Measurements from ENCODE around the gene SYMPK.

Gene SYMPK

DNA sequence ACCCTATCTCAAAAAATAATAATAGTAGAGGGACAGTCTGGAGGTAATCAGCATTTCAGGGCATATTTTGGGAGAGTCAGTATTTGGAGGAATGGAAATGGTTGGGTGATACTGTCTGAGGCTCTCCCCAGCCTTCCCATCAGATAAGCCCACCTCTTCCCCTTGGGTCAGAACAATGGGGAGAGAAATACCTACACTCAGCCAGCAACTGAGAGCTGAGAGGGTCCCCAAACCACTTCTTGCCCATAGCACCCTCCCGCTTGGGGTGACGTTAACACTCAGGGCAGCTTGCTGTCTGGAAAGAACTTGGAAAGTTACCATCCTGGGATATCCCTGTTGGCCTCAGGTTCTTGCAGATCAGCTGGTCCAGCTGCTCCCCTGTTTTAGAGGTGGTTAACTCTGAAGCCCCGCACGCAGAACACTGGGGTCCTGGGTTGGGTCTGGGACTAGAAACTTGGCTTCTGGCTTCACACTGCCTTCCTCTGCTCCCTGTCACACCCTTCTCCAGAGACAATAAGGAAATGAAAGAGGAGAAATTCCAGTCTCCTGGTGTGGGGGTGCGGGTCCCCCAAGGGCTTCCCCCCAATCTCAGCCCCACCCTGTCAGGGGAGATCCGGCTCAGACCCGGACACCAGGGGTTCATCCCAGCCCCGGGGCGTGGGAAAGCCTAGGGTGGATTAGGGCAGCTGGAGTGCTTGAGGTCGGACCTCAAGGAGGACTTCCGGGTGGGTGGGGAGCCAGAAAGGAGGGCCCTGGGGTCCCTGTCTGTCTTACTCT, 3.6 kb upstream of the SYMPK start:
- DNase-seq = no peak

DNA sequence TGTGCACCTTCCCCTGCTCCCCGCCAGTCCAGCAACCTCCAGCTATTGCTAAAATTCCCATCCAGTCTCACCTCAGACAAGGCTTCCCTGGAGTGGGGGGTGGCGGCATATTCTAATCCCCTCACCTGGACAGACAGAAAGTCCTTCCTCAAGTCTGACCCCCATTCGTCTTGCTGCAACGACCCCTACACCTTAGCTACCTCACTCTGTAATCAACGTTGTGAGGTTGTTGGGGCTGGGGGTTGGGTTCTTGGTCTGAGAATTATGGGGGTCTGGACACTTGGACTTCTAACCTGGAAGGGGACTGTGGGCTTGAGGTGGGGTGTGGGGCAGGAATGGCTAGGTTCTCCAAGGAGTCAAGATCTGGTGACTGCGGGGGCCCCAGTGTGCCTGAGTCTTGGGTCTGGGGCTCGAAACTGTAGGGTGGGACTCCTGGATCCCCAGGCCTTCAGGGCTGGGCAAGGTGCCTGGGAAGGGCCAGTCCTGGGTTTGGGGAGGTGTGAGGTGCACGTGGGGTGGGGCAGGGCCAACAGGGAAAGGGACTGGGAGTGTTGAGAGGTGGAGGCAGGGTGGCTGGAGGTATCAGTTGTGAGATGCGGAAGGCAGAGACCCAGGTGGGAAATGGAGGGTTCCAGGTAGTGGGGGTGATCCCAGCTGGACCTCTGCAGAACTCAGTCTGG, 2.5 kb upstream of the SYMPK start:
- DNase-seq = no peak

DNA sequence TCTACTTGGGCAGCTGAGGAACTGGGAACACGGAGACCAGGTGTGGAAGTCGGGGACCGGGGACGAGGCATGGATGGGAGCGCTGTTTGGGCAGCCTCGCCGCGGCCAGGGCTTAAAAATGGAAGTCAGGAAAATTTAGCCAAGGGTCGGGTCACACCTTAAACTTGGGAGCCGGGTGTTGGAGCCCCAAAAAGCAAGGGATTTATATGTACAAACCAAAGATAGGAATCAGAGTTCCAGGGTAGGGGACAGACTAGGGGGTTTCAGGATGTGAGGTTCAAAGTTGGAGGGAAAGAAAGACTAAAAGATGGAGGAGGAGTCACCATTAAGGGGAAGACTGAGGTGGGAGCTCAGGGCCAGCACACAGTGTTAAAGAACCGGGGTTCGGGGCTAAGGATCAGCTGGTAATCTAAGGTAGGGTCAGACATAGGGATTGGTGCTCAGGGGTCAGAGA, 1.7 kb upstream of the SYMPK start:
- no peak for DNase-seq

DNA sequence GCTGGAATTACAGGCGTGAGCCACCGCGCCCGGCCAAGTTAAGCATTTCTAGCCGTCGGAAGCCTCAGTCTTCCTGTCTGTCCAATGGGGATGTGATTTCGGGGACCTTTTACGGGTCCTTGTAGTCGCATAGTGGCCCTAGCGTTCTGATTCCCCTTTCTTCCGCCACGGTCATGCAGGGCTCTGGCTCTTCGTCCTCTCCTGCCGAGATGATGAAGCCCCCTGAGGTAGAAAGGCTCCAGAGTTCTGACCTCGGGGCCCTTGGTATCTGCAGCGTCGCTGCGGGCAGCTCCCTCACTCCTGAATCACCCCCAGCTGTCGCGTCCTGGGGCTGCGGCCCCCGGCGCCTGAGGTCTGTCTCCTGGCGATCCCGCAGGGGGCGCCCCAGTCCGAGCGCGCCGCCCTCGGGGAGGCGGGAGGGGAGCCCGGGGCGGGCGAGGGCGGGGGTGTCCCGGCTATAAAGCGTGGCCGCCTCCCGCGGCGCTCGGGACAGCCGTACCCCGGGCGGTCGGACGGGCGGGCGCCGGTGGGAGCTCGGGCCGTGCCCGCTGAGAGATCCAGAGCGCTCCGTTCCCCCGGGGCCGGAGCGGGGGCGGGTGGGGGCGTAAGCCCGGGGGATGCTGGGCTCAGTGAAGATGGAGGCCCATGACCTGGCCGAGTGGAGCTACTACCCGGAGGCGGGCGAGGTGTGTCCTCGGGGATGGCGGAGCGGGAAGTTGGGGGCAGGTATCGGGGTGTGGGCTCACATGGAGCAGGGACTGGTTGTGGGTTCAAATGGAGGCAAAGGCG, 1.1 kb upstream of the SYMPK start, which contains the start of gene FOXA3:
FOXA3 (plus strand) TSS at position 487 of the 789 bp plus-strand sequence; CDS start at position 618, 131 bp downstream.
- DNase-seq = peak; percentile 72

DNA sequence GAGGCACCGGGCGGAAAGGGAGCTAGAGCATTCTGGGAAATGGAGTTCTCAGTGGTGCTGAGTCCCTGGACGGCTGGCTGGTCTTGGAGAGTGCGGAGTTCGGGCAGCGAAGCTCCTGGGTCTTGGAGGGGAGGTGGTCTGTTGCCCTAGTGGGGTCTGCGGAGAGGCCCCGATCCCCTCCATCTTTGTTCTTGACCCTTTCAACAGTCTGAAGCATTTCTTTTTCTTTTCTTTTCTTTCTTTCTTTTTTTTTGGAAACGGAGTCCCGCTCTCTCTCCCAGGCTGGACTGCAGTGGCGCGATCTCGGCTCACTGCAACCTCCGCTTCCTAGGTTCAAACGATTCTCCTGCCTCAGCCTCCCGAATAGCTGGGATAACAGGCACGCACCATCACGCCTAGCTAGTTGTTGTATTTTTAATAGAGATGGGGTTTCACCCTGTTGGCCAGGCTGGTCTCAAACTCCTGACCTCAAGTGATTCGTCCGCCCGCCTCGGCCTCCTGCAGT, 440 bp upstream of the SYMPK start:
- no peak for DNase-seq

DNA sequence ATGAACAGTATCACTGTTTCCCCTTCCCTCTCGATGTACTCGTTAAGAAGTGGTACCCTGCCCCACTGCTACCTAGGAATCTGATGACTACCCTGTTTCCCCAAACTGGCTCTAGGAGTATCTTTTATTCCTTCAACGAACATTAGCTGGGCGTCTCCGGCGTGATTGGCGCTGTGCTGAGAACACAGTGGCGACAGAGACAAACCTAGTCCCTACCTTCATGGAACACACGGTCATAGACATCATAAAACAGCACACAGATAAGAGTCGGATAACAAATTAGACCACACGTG, 730 bp downstream of the SYMPK start:
- no peak for DNase-seq

DNA sequence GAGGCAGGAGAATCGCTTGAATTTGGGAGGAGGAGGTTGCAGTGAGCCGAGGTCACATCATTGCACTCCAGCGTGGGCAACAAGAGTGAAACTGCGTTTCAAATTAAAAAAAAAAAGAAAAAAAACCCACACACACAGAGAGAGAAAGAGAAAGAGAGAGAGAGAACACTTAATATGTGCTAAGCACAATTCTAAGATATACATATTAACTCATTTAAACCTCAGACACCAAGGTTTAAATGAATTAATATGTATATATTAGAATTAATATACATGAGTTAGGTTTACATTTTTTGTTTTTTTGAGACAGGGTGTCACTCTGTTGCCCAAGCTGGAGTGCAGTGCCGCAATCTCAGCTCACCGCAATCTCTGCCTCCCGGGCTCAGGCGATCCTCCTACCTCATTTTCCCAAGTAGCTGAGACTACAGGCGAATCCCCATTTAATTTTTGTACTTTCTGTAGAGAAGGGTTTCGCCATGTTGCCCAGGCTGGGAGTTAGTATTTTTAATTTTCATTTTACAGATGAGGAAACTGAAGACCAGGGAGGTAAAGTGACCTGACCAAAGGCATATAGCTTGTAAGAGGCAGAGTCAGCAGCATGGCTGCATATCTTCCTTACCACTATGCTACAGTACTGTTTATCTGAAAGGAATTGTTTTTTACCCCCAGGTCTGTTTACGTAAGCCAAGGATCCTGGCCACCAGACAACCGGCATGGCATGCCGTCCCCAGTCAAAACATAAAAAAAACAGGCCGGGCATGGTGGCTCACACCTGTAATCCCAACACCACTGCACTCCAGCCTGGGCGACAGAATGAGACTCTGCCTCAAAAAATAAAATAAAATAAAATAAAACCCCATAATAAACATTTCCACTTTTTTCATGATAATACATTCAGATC, 2.3 kb downstream of the SYMPK start:
- no peak for DNase-seq

DNA sequence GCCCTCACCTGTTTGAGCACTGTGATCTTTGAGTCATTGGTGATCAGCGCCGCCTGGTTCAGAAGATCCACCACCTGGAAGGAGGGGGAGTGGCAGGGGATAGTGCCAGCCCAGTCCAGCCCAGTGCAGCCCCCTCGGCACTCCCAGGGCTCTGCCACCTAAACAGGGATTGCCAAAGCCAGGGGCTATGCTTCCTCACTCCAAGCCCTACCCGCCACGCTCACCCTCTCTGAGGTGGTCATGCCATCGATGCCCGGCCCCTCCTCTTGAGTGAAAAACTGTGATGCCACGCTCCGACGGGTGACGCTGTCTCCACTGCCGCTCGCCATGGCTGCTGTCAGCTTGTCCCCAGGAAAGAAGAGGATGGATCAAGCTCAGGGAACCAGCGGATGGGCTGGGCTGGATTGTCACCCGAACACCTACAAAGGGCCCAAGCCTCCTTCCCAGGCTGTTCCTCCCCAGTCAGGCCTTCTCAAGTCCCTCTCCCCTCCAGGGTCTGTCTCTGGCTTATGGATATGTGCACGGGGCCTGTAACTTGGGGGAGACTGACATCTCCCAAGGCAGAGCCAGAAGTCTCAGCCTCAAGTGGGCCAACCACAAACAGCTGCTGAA, 8.7 kb downstream of the SYMPK start:
- no peak for DNase-seq

DNA sequence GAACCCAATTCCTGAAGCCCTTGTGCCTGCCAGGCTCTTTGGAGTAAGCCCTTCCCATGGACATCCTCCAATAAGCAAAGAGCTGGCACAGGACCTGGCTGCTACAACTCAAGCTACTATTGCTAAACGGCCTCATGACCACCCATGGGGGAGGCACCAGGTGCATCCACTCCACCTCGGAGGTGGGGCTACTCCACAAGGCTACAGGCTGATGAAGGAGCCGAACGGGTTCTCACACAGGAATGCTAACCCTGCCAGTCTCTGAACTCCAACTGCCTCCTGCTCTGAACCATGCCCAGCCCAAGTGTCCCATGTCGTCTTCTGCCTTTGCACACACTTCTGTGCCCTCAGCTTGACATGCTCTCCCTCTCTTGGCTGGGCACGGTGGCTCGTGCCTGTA, 10.0 kb downstream of the SYMPK start:
- DNase-seq = no peak

DNA sequence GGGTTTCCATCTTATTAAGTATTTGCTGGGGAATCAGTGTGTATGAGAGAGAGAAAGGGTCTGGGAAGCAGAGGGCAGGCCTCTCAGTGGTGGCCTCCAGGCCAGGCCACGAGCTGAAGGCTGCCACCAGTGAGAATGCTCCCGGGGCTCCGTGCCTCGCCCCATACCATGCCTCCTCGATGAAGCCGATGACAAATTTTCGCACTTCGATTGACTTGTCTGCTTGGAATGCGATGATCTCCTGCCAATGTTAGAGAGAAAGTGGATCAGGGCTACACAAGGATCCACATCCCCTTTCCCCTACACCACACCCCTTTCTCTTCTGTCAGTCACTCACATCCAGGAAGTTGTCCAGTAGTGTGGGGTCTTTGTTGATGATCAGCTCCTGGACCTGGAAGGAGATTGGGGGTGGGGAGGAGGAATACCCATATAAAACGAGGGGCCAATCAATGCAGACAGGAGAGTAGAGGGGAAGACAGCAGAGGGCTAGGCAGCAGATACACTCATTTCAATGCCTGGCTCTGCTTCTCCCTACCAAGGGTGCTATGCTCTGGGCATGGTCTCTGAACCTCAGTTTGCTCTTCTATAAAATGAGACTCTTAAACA, 10.7 kb downstream of the SYMPK start:
- no peak for DNase-seq

DNA sequence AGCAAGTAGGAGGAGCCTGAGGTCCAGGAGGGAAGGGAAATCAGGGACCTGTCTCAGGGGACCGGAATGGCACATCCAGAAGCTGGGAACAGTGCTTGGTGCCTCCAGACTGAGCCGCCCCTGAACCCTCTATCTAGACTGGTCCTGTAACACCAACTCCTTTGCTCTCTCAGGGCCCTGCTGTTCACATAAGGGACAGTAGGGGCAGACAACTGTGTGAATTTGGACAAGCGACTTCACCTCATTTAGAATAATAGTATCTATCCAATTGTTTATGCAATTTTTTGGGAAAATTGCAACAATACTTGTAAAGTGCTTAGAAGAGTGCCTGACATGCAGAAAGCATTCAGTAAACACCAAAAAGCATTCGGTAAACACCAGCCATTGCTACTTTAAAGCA, 14.0 kb downstream of the SYMPK start:
- peak; percentile 51 for DNase-seq

DNA sequence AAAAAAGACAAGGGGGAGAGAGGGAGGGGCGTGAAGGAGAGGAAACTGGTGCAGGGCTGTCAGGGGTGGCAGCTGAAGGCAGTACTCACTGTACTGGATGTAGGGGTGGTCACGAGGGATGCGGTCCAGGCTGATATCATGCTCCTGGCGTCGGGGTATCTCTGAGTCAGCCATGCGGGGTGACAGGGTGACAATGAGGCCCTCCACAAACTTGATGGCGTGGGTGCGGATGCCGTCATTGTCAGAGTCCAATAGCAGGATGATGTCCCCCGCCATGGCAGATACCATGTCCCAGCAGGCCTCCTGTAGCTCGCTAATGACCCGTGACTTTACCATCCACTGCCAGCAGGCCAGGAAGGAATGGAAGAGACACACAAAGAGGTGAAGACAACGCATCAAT, 15.3 kb downstream of the SYMPK start:
- DNase-seq = no peak

DNA sequence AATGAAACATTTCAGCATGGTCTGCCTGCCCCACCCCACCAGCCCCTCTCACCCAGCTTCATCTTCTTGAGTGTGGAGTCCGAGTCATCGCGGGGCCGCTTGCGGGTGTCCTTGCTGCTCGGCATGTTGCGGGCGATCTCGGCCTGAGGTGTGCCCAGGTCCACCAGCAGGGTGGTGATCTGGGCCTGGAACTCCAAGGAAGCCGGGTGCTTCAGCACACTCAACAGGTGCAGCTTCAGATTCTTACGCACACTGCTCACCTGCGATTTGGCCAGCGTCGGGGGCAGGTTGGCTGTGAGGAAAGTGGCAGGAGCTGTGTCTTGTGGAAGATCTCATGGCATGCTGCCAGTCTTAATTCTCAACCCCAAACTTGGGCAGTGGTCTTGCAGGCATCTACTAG, 20.7 kb downstream of the SYMPK start:
- DNase-seq = no peak

DNA sequence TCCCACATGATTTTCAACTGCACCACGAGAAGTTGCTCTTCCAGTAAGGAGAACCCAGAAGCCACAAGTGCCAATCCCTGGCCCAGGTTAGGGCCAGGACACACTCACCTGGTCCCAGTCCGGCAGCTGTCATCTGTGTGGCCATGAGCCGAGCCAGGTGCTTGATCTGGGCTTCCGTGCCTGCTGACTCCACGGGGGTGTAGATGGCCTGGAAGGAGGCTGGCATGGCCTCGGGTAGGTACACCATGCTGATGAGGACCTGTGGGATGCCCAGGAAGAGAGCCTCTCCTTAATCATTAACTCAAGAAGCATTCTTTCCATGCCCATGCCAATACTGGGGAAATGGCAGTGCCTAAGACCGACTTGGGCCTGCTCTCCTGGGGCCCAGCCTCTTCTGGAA, 28.0 kb downstream of the SYMPK start:
- DNase-seq = no peak

DNA sequence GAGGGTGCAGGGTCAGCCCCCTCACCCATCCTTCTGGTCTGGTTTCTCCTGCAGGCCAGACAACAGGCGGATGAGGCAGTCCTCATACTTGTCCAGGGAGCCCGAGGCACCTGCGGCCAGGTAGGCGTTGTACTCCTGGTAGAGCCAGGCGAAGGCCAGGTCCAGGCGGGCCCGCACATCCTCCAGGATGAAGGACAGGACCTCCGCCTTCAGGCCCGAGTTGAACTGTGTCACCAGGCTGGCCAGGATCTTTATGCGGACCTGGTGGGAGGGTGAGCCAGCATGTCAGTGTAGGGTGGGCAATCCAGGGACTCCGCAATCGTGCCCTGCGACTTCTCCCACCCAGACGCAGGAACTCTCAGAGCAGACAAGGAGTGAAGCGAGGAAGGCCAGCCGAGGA, 34.0 kb downstream of the SYMPK start:
- no peak for DNase-seq

DNA sequence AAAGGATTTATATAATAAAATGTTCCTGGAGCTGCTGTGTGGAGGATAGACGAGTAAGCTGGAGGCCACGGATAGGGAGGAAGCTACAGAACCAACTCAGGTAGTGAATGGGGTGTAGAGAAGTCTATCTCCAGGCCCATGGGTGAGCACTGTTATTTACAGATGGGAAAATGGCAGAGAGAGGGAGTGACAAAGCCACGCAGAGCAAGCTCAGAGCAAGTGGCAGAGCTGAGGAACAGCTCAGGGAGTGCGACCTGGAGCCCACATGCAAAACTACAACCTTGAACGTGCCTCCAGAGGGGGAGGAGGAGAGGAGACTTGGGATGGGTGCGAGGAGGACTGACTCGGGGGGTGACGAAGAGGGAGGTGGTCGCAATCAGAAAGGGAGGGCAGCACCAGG, 34.4 kb downstream of the SYMPK start:
- no peak for DNase-seq

DNA sequence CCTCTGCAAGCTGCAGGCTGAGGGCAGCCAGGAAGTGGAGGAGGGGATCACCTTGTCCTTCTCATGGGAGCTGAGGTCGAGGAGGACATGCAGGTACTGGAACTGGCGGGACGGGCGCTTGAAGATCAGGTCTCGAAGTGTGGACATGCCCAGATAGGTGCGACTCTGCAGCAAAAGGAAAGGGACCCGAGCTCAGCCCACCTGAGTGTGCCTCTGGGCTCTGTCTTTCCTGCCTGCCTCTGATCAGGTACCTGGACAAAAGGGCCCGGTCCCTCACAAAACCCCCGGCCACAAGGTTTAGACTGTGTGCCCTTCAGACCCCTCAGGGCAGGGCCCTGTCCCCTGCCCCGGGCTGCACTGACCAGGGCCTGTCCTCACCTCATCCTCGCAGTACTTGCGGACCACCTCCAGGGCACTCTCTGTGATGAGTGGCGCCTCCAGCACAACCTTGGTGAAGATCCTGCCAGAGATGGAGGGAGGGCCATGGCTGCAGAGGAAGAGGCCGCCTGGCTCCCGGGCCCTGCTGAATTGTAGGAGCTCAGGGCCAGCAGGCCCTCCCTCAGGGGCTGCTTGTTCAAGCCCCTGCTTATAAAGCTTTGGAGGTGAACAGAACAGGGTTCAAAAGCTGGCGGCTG, 35.4 kb downstream of the SYMPK start:
- no peak for DNase-seq

DNA sequence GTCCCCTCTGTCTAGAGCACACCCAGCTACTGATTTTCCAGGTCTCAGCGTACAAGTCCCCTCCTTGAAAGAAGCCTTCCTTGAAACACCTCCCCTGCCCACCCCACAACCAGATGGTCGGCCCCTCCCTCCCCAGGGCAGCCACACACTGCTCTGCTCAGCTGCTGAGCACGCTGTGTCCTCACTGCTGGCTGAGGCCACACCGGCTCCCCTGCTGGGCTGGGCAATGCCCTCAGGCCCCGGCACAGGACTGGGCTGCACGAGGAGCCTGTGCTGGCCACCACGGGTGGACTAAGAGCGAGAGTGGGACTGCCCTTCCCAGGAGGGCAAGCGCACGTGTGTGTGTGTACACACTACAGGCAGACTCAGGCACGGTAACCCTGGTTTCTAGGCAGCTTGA, 36.0 kb downstream of the SYMPK start:
- DNase-seq = no peak

DNA sequence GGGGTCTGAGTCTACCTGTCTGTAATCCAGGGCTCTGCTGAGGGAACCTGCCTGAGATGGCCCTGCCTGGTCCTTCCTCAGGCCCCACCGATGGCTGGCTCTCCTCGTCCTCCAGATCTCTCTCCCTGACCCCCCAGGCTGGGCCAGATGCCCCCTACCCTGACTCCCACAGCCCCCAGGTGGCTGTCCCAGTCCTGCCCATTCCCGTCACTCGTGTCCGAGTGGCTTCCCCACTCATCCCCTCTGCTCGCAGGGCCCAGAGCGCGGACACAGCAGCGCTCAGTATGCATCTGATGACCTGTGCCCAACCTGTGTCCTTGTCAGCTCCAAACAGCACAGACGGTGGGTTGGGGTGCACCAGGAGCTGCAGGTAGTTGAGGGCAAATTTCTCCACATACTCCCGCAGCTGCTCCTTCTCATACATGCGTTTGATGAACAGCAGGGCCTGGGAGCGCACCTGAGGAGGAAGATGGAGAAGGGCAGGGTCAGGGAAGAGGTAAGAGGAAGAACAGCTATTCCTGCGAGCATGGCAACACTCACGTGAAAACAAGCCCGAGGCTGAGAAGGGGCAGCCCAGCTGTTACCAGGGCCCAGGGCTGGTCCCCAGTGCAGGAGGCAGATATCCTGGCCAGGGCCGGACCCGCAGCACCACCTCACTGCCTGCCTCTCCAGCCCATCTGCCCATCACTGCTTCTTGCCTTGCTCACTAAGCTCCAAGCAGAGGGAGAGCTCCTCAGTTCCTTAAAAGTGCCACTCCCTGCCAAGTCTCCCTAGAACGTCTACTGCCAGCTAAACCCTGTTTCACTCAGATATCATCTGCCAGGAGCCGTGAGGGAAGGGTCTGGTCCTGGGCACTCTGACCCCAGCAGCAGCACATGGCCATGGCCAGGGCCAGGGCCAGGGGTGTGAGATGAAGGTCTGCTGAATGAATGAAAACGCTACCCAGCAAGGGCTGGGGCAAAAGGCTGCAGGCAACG, 36.7 kb downstream of the SYMPK start:
- DNase-seq = no peak

DNA sequence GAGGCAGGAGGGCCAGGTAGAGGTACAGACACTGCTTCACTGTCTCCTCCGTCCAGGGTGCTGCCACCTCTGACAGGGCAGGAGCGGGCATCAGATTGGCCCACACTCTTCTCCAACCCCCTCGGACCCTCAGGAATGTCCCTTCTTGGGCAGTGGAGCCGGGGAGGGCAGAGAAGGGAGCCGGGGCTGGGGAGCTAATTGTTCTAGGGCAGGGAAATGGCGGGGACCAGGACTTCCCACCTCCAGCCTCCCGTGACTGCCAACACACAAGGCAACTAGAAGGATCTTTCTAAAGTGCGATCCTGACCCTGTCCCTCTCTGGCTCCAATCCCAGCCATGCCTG, 37.7 kb downstream of the SYMPK start:
- DNase-seq = no peak

Measured in hematopoietic multipotent progenitor cell treated with erythropoietin and hydrocortisone succinate and interleukin-3 and kit ligand, for 6 days (in vitro differentiated cells).